ENCODE data around the gene REEP1.
"Not testable (repeated sequence)": the region's sequence is repeated elsewhere in the genome, so short reads cannot be mapped to it uniquely, and the experiment has no call there.

REEP1 gene

DNA sequence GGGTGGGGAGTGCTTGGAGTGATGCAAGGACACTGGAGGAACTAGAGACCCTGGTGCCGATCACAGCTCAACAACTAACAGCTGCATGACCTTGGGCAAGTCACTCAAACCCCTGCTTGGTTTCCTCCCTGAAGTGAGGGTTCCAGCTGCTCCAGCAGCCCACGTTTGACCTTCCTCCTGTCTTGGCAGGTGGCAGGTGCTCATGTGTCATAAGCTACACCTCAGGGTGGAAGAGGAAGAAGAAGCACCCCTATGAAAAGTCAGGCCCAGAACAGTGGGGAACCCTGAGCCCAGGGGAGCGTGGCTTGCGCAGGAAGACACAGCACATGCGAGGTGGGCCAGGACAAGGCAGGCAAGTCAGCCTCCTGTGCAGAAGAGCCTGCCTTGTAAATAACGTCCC is 95.8 kb downstream of the REEP1 start:
- no peak for DNase-seq

DNA sequence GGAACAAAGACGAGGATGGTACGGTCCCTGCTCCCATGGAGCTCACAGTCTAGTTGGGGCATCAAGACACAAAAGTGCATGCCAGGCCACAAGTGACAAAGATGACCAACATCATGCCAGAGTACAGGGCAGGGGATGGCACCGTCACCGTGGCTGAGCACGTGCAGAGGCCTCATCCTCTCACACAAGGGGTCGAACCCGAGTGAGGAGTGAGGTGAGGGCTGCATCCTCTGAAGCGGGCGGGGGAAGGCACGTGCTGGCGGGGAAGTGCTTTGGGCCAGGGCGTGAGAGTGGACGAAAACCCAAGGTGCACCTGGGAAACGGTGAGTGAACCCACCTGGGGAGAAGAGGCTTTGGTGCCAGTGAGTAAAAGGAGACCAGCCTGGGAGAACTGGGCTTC is 97.2 kb downstream of the REEP1 start:
- no peak for DNase-seq

DNA sequence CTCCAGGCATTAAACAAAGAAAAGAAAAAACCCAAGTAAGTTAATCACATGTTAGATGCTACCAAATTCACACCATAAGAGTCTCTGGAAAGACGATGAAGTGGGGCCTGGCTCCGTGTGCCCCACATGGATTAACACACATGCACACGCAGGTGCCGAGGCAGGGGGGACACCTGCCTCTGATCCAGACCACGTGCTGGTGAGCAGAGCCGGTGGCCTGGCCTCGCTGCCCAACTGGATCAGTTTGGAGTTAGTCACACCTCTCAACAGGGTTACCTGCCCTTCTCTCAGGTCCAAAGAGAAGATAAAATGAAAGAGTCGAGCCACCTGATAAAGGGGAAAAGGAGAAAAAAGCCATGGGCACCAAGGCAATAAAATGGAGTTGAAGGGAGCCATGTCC is 97.7 kb downstream of the REEP1 start:
- DNase-seq = no peak

DNA sequence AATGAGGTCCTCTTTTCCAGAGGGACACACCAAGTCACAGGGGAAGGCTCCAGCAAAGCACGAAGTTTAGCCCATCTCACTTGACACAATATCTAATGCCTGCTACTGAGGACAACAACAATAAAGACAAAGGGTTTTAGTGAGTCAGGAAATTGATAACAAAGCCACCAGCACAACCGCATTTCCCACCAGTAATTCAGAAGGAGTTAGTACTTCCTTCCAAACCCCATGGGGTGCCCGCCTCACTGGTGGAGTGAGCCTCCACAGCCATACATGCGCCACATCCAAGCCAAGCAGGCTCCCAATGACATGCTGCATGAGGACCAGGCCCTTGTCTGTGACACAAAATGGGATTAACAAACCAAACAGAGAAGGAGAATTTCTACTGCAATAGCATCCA is 98.1 kb downstream of the REEP1 start:
- DNase-seq = no peak

DNA sequence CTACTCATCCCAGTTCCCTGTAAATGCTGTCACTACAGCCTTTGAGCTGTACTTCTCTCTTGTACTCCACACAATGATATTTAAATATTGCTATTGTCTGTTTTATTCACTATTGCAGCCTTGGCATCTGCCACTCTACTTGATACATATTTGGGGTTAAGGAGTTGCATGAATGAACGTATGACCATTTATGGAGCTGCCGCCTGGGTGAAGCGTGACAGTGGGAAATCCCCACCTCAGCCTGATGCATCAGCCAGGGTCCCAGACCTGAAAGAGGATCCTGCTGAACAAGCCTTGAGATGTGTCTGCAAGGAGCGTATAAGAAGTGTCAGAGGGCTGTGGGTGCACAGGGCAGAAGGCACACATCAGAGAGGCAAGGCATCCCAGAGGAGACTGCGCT is 99.1 kb downstream of the REEP1 start:
- peak; percentile 54 for DNase-seq

DNA sequence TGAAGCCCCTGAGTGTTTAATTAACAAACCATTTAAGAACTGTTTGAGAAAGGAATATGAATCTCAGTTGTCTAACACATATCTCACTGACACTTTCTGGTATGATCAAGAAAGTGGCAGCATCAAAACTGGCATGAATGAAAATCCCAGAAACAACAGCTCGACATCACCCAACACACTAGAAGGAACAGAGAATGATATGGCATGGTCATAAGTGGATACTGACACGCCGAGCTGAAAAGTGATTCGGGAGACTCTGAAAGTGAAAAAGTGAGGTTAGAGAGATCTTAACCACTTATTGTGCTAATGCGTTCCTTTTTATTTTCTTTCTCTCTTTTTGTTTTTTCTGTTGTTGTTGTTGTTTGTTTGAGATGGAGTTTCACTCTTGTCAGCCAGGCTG is 100.3 kb downstream of the REEP1 start:
- DNase-seq = no peak

DNA sequence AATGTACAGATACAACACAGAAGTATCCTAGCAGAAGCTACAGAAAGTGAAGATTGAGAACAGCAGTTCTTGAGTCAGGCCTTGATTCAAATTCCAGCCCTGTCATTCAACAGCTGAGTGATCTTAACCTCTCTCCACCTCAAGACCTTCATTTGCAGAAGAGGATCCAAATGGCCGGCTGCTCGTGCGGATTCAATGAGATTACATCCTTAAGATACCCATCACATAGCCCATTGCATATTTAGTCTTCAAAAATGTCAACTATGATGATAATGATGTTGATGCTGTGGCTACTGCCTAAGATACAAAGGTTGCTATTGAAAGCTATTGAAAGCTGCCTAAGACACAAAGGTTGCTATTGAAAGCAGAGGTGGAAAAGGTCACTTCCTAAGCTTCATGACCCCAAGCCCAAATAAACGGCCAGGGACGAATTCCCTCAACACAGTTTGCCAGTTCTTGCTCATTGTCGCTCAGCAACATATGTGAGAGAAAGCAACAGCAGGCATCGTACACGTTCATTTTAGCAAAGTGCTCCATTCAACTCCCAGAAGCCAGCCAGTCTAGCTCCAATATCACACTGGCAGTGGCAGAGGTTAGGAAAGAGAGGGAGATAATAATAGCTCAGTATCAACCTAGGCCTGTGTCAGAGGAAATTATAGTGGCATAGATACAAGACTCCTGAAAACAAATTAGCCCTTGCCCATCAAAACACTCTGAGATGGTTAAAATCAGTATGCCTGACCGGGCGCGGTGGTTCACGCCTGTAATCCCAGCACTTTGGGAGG is 102.0 kb downstream of the REEP1 start:
- no peak for DNase-seq

DNA sequence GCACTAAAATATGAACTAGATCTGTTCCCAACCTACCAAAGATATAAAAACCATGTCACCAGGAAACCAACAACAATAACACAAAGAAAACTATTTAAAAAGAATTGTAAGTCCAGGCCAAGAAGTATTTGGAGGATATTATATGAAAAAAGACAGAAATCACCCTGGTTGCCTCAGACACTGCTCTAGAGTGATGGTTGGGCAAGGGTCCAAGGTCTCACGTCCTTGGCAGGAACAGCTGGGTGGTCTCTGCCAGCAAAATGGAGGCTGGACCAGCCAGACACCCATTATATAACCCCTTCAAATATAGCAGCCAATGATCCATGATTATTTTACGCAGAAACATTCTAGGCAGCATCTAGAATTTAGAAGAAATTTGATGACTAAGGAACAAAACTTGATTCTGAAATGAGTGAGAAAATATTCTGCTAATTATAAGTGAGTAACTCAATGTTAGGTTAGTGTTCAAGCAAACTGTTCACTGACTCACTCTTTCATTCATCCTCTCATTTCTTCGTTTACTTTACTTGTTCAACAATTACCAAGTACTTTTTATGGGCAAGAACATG is 102.8 kb downstream of the REEP1 start:
- no peak for DNase-seq

DNA sequence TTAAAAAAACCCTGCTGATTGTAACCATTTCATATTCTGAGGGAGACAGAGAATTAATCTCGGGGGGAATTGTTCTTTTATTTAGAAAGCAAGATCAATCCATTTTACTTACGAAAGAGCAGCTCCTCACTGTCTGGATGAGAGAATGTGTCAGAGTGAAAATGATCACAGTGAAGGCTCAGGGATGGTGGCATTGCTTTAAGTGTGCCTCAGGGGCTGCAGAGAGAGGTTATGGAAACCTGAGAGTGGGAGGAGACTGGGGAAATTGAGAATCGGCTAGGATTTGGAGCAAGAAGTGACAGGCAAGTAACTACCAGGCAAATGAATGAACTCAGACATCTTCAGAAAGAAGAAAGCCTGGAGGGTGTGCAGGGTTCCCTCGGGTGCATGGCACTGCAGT is 104.0 kb downstream of the REEP1 start:
- no peak for DNase-seq

DNA sequence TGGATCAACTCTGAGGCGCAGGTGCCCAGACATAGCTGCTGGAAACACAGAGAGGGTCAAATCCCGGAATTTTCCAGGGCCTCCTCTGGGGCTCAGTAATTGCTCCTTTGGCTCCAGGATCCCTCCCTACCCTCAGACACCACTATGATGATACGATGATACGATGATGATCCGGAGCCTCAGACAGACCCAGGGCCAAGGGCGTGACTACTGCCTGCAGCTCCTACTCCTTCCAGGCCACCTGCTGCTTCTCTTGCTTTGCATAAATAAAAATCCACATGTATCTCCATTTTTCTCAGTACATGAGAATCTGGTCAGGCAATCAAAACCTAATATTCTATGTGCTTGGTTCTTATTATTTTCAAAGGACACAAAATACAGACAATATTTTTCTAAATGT is 104.5 kb downstream of the REEP1 start:
- DNase-seq = no peak

DNA sequence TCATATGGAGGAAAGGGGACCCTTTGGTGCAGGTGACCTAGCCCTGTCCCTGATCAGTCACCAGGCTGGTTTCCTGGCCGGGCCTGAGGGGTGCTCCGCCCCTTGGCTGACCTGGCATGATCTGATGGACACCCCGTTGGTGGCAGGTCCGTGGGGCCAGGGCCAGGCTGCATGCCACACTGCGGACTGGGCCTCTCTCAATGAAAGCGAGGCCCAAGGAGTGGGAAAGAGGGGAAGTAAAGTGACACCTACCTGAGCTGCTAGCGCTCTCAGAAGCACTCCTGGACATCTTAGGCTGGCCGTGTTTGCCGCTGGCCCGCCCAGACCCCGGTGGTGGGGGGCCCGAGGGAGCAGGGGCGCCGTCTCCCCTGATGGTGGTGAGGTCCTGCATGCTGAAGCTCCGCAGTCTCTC is 105.0 kb downstream of the REEP1 start:
- DNase-seq = no peak

DNA sequence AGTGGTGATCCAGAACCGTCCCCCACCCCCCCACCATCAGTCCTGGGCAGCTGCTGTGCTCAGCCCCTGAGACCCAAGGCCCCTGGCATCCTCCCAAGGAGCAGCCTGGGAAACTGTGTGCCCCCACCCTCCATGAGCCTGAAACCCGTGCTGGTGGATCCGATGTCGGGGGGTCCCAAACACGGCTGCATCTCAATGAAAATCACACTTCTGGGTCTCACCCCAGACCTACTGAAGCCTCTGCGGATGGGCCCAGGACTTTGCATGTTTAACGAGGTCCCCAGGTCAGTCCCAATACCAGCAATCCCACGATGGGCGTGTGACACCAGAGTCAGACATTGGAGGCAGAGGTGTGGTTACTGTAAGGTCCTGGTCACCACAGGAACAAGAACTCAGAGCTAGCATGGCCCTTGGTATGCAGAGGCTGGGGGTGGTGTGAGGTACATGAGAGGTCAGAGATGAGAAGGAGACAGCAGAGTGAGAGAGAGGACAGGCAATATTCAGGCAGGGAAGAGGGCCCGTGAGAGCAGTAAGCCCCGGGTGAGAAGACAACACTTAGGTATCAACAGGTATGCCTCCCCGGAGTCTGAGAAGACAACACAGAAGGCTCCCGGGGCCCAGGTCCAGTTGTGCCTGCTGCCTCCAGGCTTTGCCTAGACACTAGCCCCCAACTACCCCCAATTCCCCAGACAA is 105.6 kb downstream of the REEP1 start:
- DNase-seq = no peak

DNA sequence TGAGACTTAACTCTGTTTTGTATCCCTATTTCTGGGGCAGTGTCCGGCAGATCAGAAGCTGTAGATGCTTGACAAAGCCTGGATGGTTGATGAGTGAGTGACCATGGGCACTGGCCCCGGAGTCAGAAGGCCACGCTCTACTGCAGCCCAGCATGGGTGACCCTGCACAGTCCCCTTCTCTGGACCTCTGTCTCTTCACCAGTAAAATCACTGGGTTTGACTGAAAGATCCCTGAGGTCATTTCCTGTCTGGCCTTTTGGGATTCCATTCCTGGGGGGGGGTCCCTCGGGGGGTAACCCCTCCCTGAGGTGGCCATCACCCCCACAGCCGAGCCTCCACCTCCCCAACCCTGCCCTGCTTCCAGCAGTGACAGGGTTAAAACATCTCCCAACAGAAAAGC is 106.5 kb downstream of the REEP1 start:
- no peak for DNase-seq

DNA sequence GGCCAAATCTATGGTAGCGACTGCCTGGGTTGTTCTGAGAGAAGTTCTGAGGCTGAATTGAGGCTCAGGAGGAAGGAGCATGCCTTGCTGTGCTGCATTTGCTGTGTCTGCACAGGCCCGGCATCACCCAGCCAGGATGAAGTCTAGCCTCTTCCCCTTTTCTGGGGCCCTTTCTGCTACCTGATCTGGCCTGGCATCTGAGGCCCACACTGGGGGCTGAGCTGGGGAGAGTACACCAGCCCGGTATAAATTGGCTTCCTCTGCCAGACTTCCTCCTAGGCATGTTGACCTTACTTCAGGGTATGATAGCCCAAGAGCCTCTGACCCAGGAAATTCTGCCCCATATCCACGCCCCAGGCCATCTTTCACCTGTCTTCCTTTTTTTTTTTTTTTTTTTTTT is 108.2 kb downstream of the REEP1 start:
- DNase-seq = no peak

DNA sequence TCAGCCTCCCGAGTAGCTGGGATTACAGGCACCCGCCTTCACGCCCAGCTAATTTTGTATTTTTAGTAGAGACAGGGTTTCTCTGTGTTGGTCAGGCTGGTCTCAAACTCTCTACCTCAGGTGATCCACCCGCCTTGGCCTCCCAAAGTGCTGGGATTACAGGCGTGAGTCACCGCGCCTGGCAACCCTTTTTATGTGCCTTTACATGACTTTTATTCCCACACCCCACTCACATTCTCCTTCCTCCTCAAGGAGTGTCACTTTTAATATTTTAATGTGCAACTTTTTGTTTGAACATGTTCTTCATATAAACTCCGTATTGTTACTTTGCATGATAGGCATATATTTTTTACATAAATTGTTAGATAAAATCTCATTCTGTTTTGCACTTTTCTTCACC is 108.9 kb downstream of the REEP1 start:
- not testable (repeated sequence) for DNase-seq

DNA sequence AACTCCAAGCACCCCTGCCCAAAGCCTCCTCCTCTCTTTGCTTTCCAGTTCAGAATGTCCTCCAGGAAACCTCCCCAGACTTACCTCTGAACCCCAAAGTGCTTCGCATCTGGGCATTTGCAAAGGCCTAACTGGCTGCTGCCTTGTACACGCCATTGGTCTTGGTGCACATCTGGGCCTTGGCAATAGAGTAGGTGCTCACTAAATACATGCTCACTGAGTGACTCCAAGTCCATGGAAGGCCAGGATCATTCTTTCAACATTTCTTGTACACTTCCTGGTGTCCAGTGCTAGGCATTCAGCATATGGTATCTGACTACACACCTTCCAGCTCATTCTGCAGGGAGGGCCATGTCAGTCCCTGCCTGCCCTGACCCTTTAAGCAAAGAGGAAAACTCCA is 109.7 kb downstream of the REEP1 start:
- no peak for DNase-seq

DNA sequence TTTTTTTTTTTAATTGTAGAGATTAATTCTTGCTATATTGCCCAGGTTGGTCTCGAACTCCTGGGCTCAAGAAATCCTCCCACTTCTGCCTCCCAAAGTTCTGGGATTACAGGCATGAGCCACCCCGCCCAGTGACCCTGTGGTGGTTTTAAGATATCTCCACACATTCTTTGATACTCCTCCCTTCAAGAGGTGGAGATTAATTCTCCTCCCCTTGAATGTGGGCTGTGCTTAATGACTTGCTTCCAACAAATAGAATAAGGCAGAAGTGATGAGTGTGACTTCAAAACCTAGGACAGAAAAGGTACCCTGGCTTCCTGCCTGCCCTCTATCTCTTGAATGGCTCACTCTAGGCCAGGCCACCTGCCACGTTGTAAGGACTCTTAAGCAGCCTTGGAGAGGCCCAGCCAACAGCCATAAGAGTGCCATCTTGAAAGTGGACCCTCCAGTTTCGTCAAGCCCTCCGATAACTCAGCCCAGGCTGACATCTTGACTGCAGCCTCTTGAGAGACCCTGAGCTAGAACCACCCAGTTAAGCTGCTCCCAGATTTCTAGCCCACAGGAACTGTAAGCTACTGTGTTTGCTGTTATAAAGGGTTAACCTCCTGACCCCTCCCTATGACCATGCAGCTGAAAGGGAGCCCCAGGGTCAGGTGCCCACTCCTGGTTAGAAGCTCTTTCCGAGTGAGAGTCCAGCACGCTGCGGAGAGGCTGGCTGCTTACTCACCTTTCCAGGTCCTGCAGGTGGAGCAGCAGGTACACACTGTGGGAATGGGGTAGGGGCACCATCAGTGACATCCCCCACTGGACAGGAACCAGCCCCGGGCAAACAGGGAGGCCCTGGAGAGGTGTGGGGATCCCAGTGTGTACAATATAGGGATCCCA is 110.5 kb downstream of the REEP1 start:
- DNase-seq = no peak

DNA sequence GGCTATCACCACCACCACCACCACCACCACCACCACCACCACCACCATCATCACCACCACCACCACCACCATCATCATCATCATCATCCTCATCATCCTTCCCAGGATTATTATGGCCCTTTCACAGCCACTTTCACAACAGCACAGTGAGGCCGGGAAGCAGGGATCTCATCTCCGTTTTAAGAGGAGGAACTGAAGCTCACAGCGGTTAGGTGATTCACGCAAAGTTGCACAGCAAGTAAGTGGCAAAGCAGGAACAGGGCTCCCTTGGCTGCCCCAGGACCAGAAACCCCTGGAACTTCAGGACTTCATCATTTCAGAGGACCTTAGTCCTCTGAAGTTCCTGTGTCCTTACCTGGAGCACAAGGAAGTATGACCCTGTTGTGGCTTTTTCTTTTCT is 111.4 kb downstream of the REEP1 start:
- DNase-seq = no peak

DNA sequence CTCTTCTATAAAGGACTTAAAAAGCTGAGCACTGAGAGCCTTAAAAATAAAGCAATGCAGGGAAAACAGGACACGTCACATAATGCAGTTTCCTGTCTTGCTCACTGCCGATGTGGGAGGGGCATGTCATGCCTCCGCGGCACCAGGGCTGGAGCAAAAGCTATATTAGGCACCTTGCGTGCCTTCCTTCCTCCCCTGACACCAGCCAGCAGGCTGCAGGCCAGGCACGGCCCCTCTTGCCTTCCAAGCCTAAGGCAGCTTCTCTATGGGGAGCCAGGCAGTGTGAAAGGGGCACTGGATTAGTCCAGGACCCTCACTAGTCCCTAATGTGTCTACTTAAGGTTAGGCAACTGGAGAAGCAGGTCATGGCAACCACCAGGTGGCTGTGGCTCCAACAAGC is 111.8 kb downstream of the REEP1 start:
- DNase-seq = no peak

DNA sequence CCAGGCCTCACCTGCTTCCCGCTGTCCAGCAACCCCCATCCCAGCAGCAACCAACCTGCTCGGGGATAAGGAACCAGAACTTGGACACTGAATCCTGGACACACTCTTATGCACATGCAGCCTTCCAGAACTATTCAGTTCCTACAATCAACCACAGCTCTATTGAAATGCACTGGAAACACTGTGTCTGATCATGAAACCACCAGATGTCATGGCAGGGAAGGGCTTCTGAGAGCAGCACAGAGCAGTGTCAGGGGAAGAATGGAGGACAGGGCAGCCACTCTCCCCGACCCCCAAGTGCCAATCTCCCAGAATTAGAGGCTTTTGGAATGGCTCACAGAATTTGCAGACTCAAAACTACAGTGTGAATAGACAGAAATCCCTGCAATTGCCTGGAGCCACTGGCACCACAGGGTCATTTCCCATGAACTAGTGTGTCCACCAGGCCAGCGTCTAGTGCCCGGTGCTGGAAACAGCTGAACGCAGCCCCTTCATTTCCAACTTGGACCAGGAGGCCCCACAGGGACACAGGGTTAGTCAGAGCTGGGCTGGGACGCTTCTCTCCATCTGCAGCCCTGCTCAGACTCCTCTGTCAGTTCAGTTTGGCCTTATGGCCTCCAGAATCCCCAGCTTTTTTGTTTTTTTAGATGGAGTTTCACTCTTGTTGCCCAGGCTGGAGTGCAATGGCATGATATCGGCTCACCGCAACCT is 112.6 kb downstream of the REEP1 start:
- DNase-seq = no peak

DNA sequence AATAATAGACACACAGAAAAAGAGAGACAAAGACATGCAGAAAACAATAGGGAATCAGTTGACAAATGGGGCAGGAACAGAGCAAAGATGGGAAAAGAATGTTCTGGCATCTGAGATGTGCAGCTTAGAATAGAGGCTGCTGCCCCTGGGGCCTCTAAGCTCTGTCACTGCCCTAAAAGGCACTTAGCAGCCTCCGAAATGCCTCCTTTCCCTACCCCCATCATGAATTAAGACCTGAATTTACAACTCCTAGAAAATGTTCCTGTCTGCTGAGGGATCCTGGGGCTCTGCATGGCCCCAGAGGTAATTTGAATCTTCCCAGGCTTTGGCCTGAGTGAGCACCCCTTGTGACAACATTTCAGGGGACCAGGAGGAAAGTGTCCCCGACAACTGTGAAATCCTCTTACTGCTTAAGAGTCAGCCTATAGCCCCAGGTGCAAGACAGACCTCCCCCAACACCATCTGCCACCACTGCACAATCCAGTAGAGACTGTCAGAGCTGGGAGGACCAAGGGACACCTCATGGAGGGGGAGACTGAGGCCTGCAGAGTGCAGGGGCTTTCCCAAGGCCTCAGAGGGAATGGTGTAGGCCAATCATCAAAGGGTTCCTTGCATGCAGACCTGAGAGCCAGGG is 113.4 kb downstream of the REEP1 start:
- no peak for DNase-seq

Data from kidney glomerular epithelial cell (primary cell).